HepG2 (cell line): ENCODE data around the gene TDG. TPM values are rescaled to one million over a fixed set of nuclear protein-coding genes. Genes with fewer than 3 reads are reported as not detected.

ENCODE experiments used
- ARID5B ChIP-seq: IDR thresholded peaks from 2 replicates; pipeline ENCODE4 v1.4.0; 2020; ENCODE audit warnings: mild to moderate bottlenecking, missing genetic modification reagents
- BCLAF1 ChIP-seq: fragments of 450-650 bp; IDR thresholded peaks from 2 replicates; pipeline ENCODE4 v1.6.1; 2017; ENCODE audit warnings: mild to moderate bottlenecking
- CREM ChIP-seq, 2 experiments: sonication (generic) in 1 of 2; formaldehyde crosslinking in 1 of 2; IDR thresholded peaks; 2 replicates each; pipeline versions ENCODE4 v1.4.0 to v1.6.1; 2016 to 2020; ENCODE audit warnings: antibody characterized with exemption in 1 of 2, mild to moderate bottlenecking in 1 of 2, missing genetic modification reagents in 1 of 2
- NFATC3 ChIP-seq: sonication (generic); formaldehyde crosslinking; IDR thresholded peaks from 2 replicates; pipeline ENCODE4 v1.5.1; 2020; ENCODE audit warnings: mild to moderate bottlenecking, missing genetic modification reagents
- SCMH1 ChIP-seq: sonication (generic); formaldehyde crosslinking; IDR thresholded peaks from 2 replicates; pipeline ENCODE4 v1.9.0; 2021; ENCODE audit warnings: missing genetic modification reagents, mild to moderate bottlenecking, borderline replicate concordance
- SYNCRIP ChIP-seq: fragments of 200-400 bp; formaldehyde crosslinking; IDR thresholded peaks from 2 replicates; pipeline ENCODE4 v1.6.1; 2018; ENCODE audit warnings: mild to moderate bottlenecking, low read depth, low read length; ENCODE audit not compliant: insufficient read depth
- XRCC5 ChIP-seq: fragments of 200-400 bp; formaldehyde crosslinking; optimal IDR thresholded peaks from 2 replicates; pipeline ENCODE3; 2017; ENCODE audit warnings: mild to moderate bottlenecking, low read length
- ZNF230 ChIP-seq: sonication (generic); formaldehyde crosslinking; IDR thresholded peaks from 2 replicates; pipeline ENCODE4 v1.4.0; 2020; ENCODE audit warnings: mild to moderate bottlenecking, missing genetic modification reagents
- ZNF34 ChIP-seq: sonication (generic); formaldehyde crosslinking; IDR thresholded peaks from 2 replicates; pipeline ENCODE4 v1.4.0; 2020; ENCODE audit warnings: mild to moderate bottlenecking, missing genetic modification reagents, borderline replicate concordance
- ZNF670 ChIP-seq: sonication (generic); formaldehyde crosslinking; IDR thresholded peaks from 2 replicates; pipeline ENCODE4 v1.8.0; 2022; ENCODE audit warnings: mild to moderate bottlenecking, missing genetic modification reagents, borderline replicate concordance
- ZNF816 ChIP-seq: sonication (generic); formaldehyde crosslinking; IDR thresholded peaks from 2 replicates; pipeline ENCODE4 v1.8.0; 2022; ENCODE audit warnings: missing genetic modification reagents, mild to moderate bottlenecking, borderline replicate concordance
- ZNF850 ChIP-seq: sonication (generic); formaldehyde crosslinking; conservative IDR thresholded peaks from 2 replicates; pipeline ENCODE4 v1.9.0; 2021; ENCODE audit warnings: mild to moderate bottlenecking, missing genetic modification reagents
- ZSCAN21 ChIP-seq: sonication (generic); formaldehyde crosslinking; IDR thresholded peaks from 2 replicates; pipeline ENCODE4 v1.8.0; 2022; ENCODE audit warnings: mild to moderate bottlenecking, missing genetic modification reagents, moderate library complexity, borderline replicate concordance
- polyA plus RNA-seq, 8 experiments: library from polyadenylated mRNA; depleted of rRNA in 3 of 8; stranded (reverse) in 7 of 8; unstranded in 1 of 8; fragments of >200 nt; fragmentation: Illumina TruSeq in 4 of 8; extraction: Trizol in 4 of 8; gene quantifications; 2 replicates each; pipeline versions ENCODE4 v1.2.1 to v1.2.3, GENCODE V29; 2011 to 2016; ENCODE audit warnings: low read depth in 4 of 8, missing spikeins in 1 of 8, mixed read lengths in 1 of 8; ENCODE audit not compliant: insufficient read depth in 1 of 8
- total RNA-seq, 5 experiments: library from RNA; depleted of rRNA; stranded (reverse); fragments of >200 nt; fragmentation: Illumina TruSeq; extraction: Trizol; gene quantifications; 2 replicates each; pipeline ENCODE4 v1.2.3, GENCODE V29; 2016; ENCODE audit warnings: low read depth in 1 of 5
- TF ChIP-seq, protein P1 (sequence below): sonication (generic); formaldehyde crosslinking; IDR thresholded peaks from 2 replicates; pipeline ENCODE4 v1.8.0; 2022; ENCODE audit warnings: missing genetic modification reagents, mild to moderate bottlenecking, borderline replicate concordance

Gene TDG
- total and polyA plus RNA-seq, 2 of the 13 experiments (the other 11 are each of a cell fraction or from before 2014, with no cell fraction given): 14.2 to 19.5 TPM

GRCh38 chr12:103965590-103966504, at the start of gene TDG (continued):
- TF ChIP-seq ARID5B (CRISPR knock-in tag) (peak; percentile 61), ZNF230 (CRISPR knock-in tag) (0 out of 2 replicates have a peak, but pooled peaks have one; percentile 48), ZSCAN21 (peak; percentile 76; the same call in 1 of the 2 replicates), NFATC3 (peak; percentile 86; the same call in 1 of the 2 replicates), ZNF816 (CRISPR knock-in tag) (peak; percentile 77; the same call in 1 of the 2 replicates), ZNF850 (CRISPR knock-in tag) (no peak), BCLAF1 (no peak), SCMH1 (CRISPR knock-in tag) (no peak), SYNCRIP (no peak), ZNF670 (peak; percentile 94; the same call in 1 of the 2 replicates), CREM (IDR thresholded peaks at IDR 0.05) (peak; percentile 86), CREM (CRISPR knock-in tag; IDR thresholded peaks at IDR 0.05) (no peak), ZNF34 (CRISPR knock-in tag) (no peak), XRCC5 (peak; percentile 89)
- TF ChIP-seq, protein P1, sequence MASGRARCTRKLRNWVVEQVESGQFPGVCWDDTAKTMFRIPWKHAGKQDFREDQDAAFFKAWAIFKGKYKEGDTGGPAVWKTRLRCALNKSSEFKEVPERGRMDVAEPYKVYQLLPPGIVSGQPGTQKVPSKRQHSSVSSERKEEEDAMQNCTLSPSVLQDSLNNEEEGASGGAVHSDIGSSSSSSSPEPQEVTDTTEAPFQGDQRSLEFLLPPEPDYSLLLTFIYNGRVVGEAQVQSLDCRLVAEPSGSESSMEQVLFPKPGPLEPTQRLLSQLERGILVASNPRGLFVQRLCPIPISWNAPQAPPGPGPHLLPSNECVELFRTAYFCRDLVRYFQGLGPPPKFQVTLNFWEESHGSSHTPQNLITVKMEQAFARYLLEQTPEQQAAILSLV: peak; percentile 94
